Mucosa of descending colon (tissue), 3 donors: ENCODE measurements around the gene TMPRSS6. TPM values are rescaled to one million over a fixed set of nuclear protein-coding genes. Genes with fewer than 3 reads are reported as not detected.

Source experiments
- ATAC-seq: fragments of 200-7000 bp; cut with Tn5 transposase; one replicate; pipeline ENCODE4 v1.9.1; 2020; ENCODE audit warnings: mild to moderate bottlenecking, moderate library complexity
- DNase-seq, 3 donors: peaks; one replicate each; pipeline ENCODE4 v3.0.0-alpha.2; 2020
- H3K36me3 ChIP-seq: fragments of 200-600 bp; one replicate; pipeline ENCODE4 v1.8.0; 2021; ENCODE audit warnings: low read depth, mild to moderate bottlenecking
- H3K4me1 ChIP-seq: fragments of 200-600 bp; one replicate; pipeline ENCODE4 v1.8.0; 2021; ENCODE audit warnings: low read depth, mild to moderate bottlenecking
- H3K4me3 ChIP-seq: fragments of 200-600 bp; one replicate; pipeline ENCODE4 v1.8.0; 2021; ENCODE audit warnings: mild to moderate bottlenecking
- H3K9me3 ChIP-seq: fragments of 200-600 bp; one replicate; pipeline ENCODE4 v1.8.0; 2021; ENCODE audit warnings: mild to moderate bottlenecking
- CTCF ChIP-seq: fragments of 200-600 bp; IDR thresholded peaks from one replicate; pipeline ENCODE4 v1.8.0; 2022; ENCODE audit warnings: antibody characterized with exemption, mild to moderate bottlenecking
- intact Hi-C, 2 donors: fragments of 100-400 bp; cut with DNase I in 1 of 2; cut with micrococcal nuclease in 1 of 2; formaldehyde crosslinking; loops; one replicate each; pipeline versions ENCODE4 v1.11.0 to v1.11.1; 2022; cut with DNase I, micrococcal nuclease
- total RNA-seq, 3 donors: library from RNA; stranded (reverse); fragmentation: NEBNext Ultra II Directional in 2 of 3; extraction: Animal tissue kit (Norgen Biotek cat#: 25700) in 2 of 3; gene quantifications; one replicate each; pipeline versions ENCODE4 v1.2.1 to v1.2.4, GENCODE V29; 2021 to 2023
- donor health status: DM: no; HTN: no; CAD: no; lungs with moderate emphysema.
- donor health status: DM: no; HTN: no; CAD: no.
- donor health status: DM: no; HTN: yes; CAD: no.

Gene TMPRSS6
- total RNA-seq, 3 donors from 2014 or later = 0.29 to 0.46 TPM; not detected in 1

- intact Hi-C loops = no loop called here
- TF ChIP-seq CTCF = no peak
- Histone ChIP-seq H3K9me3 (no peaks in the 10 kb centered on the region), H3K4me1 (peaks cover 20% of the 10 kb centered on the region), H3K36me3 (no peaks in the 10 kb centered on the region), H3K4me3 (no peak overlapping the region)
- ATAC-seq (no peak), DNase-seq (peak in 1 of 3 donors; percentile 32)
Observed at GRCh38 chr22:37028692-37029674, 80.5 kb downstream of the TMPRSS6 start.

GRCh38 chr22:37027556-37027955, 82.0 kb downstream of the TMPRSS6 start:
- Histone ChIP-seq H3K36me3 (no peaks in the 10 kb centered on the region), H3K4me1 (peaks cover 16% of the 10 kb centered on the region), H3K9me3 (no peaks in the 10 kb centered on the region), H3K4me3 (no peak overlapping the region)
- intact Hi-C loops = no loop called here
- ATAC-seq (no peak), DNase-seq (no peak)
- no peak for TF ChIP-seq CTCF

GRCh38 chr22:37026325-37026724, 83.2 kb downstream of the TMPRSS6 start:
- Histone ChIP-seq H3K4me3 (no peak overlapping the region), H3K4me1 (peaks cover 19% of the 10 kb centered on the region), H3K36me3 (no peaks in the 10 kb centered on the region), H3K9me3 (no peaks in the 10 kb centered on the region)
- no peak for TF ChIP-seq CTCF
- DNase-seq = peak in 1 of 3 donors; percentile 25
- intact Hi-C loops = no loop called here
- no peak for ATAC-seq

GRCh38 chr22:37025500-37026070, 83.9 kb downstream of the TMPRSS6 start:
- Histone ChIP-seq H3K9me3 (no peaks in the 10 kb centered on the region), H3K4me1 (peaks cover 26% of the 10 kb centered on the region), H3K4me3 (no peak overlapping the region), H3K36me3 (no peaks in the 10 kb centered on the region)
- no peak for TF ChIP-seq CTCF
- DNase-seq (peak in 1 of 3 donors; percentile 50), ATAC-seq (peak; percentile 20)
- intact Hi-C loops = no loop called here

- intact Hi-C loops = no loop called here
- Histone ChIP-seq H3K9me3 (no peaks in the 10 kb centered on the region), H3K36me3 (peaks cover 3% of the 10 kb centered on the region), H3K4me1 (peaks cover 31% of the 10 kb centered on the region), H3K4me3 (no peak overlapping the region)
- peak; percentile 37 to 80 (median 74) for DNase-seq
- no peak for TF ChIP-seq CTCF
- ATAC-seq = peak; percentile 25
Observed at GRCh38 chr22:37024339-37025157, 85.0 kb downstream of the TMPRSS6 start.
